Measurements from ENCODE around the gene MIF4GD.
"Not testable (repeated sequence)": the region's sequence is repeated elsewhere in the genome, so short reads cannot be mapped to it uniquely, and the experiment has no call there.

The MIF4GD gene

GRCh38 chr17:75288359-75288758, 17.3 kb upstream of the MIF4GD start:
- no peak for DNase-seq

GRCh38 chr17:75287221-75287620, 16.2 kb upstream of the MIF4GD start:
- no peak for DNase-seq

GRCh38 chr17:75285123-75285522, 14.1 kb upstream of the MIF4GD start:
- DNase-seq, result no peak

GRCh38 chr17:75280189-75280588, 9.2 kb upstream of the MIF4GD start:
- DNase-seq, result not testable (repeated sequence)

- DNase-seq, result no peak
Measured at GRCh38 chr17:75277664-75278071, 6.6 kb upstream of the MIF4GD start.

- no peak for DNase-seq
Measured at GRCh38 chr17:75273977-75274708, 3.1 kb upstream of the MIF4GD start.

GRCh38 chr17:75272848-75273184, 1.8 kb upstream of the MIF4GD start:
- DNase-seq, result no peak

GRCh38 chr17:75271955-75272847, 1.2 kb upstream of the MIF4GD start:
- DNase-seq, result no peak

- peak; percentile 74 for DNase-seq
Measured at GRCh38 chr17:75271233-75271954, 363 bp upstream of the MIF4GD start.

GRCh38 chr17:75270218-75270965, 639 bp downstream of the MIF4GD start:
- DNase-seq, result peak; percentile 36

GRCh38 chr17:75269844-75270217, 1.2 kb downstream of the MIF4GD start:
- no peak for DNase-seq

GRCh38 chr17:75267411-75268232, 3.4 kb downstream of the MIF4GD start:
- no peak for DNase-seq

- no peak for DNase-seq
Measured at GRCh38 chr17:75267153-75267410, 3.9 kb downstream of the MIF4GD start.

- no peak for DNase-seq
Measured at GRCh38 chr17:75266316-75267152, 4.5 kb downstream of the MIF4GD start.

- DNase-seq, result no peak
Measured at GRCh38 chr17:75265614-75266315, 5.3 kb downstream of the MIF4GD start.

- DNase-seq, result no peak
Measured at GRCh38 chr17:75263055-75263454, 8.0 kb downstream of the MIF4GD start.

- no peak for DNase-seq
Measured at GRCh38 chr17:75262112-75262606, 8.9 kb downstream of the MIF4GD start.

- peak; percentile 94 for DNase-seq
Measured at GRCh38 chr17:75261336-75262111, 9.5 kb downstream of the MIF4GD start, which contains the start of the genes GGA3 and MRPS7. GGA3 (minus strand) TSS chr17:75261606; CDS start chr17:75261587, 19 bp downstream. MRPS7 (plus strand) TSS chr17:75261879; CDS start chr17:75261901, 22 bp downstream.

GRCh38 chr17:75260641-75261335, 10.2 kb downstream of the MIF4GD start:
- DNase-seq, result no peak
